Pancreas (tissue), 10 donors: ENCODE data around the gene PIGL. TPM values are rescaled to one million over a fixed set of nuclear protein-coding genes. Genes with fewer than 3 reads are reported as not detected.

Experiments
- ATAC-seq, 4 donors: fragments of 200-7000 bp; cut with Tn5 transposase; one replicate each; pipeline versions ENCODE4 v1.8.0 to v1.9.1; 2020; ENCODE audit warnings: mild to moderate bottlenecking in 4 of 4, moderate library complexity in 4 of 4
- DNase-seq, 6 donors: peaks; one replicate each; pipeline ENCODE4 v3.0.0-alpha.2; 2020
- FAIRE-seq: peaks from 2 replicates; lab custom pipeline; 2012; peaks lifted over from hg19 to GRCh38; lab: Jason Lieb, UNC
- H3K27ac ChIP-seq, 4 donors: fragments of 200-600 bp; sonication (generic); 1 replicate in 3 of 4; 2 replicates in 1 of 4; pipeline versions ENCODE4 v1.5.0 to v1.8.0; 2020
- H3K27me3 ChIP-seq, 4 donors: fragments of 200-600 bp; one replicate each; pipeline ENCODE4 v1.8.0; 2021
- H3K36me3 ChIP-seq, 3 donors: fragments of 200-600 bp; sonication (generic) in 1 of 3; one replicate each; pipeline versions ENCODE4 v1.5.0 to v1.8.0; 2020 to 2021
- H3K4me1 ChIP-seq, 3 donors: fragments of 200-600 bp; one replicate each; pipeline ENCODE4 v1.8.0; 2021
- H3K4me3 ChIP-seq, 4 donors: fragments of 200-600 bp; sonication (generic) in 2 of 4; one replicate each; pipeline versions ENCODE4 v1.5.0 to v1.8.0; 2020 to 2021
- H3K9me3 ChIP-seq, 4 donors: fragments of 200-600 bp; one replicate each; pipeline ENCODE4 v1.8.0; 2021
- CTCF ChIP-seq, 4 donors: fragments of 200-600 bp; sonication (generic) in 3 of 4; IDR thresholded peaks; one replicate each; pipeline versions ENCODE4 v1.5.0 to v1.8.0; 2021; ENCODE audit warnings: antibody characterized with exemption in 4 of 4
- whole genome bisulfite sequencing, 2 donors: extraction: QIAGEN DNeasy Blood & Tissue Kit; methylation state at CpG; one replicate each; pipeline ENCODE4 v1.1.7; 2013; 5-methylcytosine and 5-hydroxymethylcytosine counted together
- intact Hi-C, 3 donors: fragments of 100-400 bp; cut with DNase I; formaldehyde crosslinking; loops; one replicate each; pipeline versions ENCODE4 v1.11.1 to v1.14.2; 2022
- polyA plus RNA-seq, 2 donors: library from polyadenylated mRNA; stranded (reverse); fragments of 200-250 nt; gene quantifications; one replicate each; pipeline ENCODE4 v1.2.3, GENCODE V29; 2013
- total RNA-seq, 6 donors: library from RNA; stranded (reverse); fragmentation: NEBNext Ultra II Directional in 4 of 6; extraction: Animal tissue kit (Norgen Biotek cat#: 25700) in 4 of 6; gene quantifications; one replicate each; pipeline versions ENCODE4 v1.2.1 to v1.2.4, GENCODE V29; 2021 to 2023
- donor health status: healthy with polysubstance abuse.
- donor health status: DM: no; HTN: no; CAD: no; lungs with moderate emphysema.
- donor health status: DM: no; HTN: no; CAD: no.
- donor health status: control.
- donor health status: control.
- donor health status: Bipolar disorder and iron deficiency.
- donor health status: DM: yes; HTN: yes; CAD: no.
- donor health status: DM: no; HTN: no; CAD: no.
- donor health status: DM: no; HTN: no; CAD: no.
- donor health status: DM: yes; HTN: yes; CAD: no.

The PIGL gene
- total and polyA plus RNA-seq, 8 donors, result 11.3 to 27.1 (median 17.0) TPM

DNA sequence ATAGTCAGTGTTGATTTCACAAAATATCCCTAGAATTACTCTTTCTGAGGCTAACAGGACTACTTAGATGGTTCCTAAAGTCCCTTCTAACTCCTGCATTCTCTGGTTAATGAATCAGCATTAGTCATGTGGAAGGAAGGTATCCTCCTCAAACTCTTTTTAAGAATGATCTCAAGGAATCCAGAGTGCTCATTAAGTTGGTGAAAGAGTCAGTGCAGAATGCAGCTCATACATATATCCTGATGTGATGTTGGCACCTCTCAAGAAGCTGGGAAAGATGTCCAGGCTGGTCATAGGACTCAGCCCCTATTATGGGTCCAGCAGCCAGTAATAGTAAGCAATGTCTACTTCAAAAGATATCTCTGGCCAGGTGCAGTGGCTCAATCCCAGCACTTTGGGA lies 65.5 kb downstream of the PIGL start:
- ATAC-seq, result no peak
- H3K4me1 ChIP-seq, result peaks cover 0 to 5% (median 0%) of the 10 kb centered on the region in 3 donors
- H3K27me3 ChIP-seq, result no peaks in the 10 kb centered on the region
- TF ChIP-seq CTCF (IDR thresholded peaks at IDR 0.05), result no peak
- H3K36me3 ChIP-seq, result no peaks in the 10 kb centered on the region
- intact Hi-C loops, result no loop called here
- H3K9me3 ChIP-seq, result no peaks in the 10 kb centered on the region
- no peak for DNase-seq
- H3K27ac ChIP-seq, result no peak overlapping the region
- H3K4me3 ChIP-seq, result no peak overlapping the region
- no peak for FAIRE-seq

GRCh38 chr17:16283705-16284104 lies 66.7 kb downstream of the PIGL start:
- H3K4me1 ChIP-seq, result peaks cover 0 to 8% (median 0%) of the 10 kb centered on the region in 3 donors
- intact Hi-C loops, result no loop called here
- no peak overlapping the region for H3K4me3 ChIP-seq
- WGBS, 2 donors, result 87 to 93% methylated on average over 9 of the region's 9 CpGs
- no peak overlapping the region for H3K27ac ChIP-seq
- DNase-seq (no peak), ATAC-seq (no peak), FAIRE-seq (no peak)
- H3K36me3 ChIP-seq, result no peaks in the 10 kb centered on the region
- no peaks in the 10 kb centered on the region for H3K9me3 ChIP-seq
- no peak for TF ChIP-seq CTCF (IDR thresholded peaks at IDR 0.05)
- no peaks in the 10 kb centered on the region for H3K27me3 ChIP-seq

DNA sequence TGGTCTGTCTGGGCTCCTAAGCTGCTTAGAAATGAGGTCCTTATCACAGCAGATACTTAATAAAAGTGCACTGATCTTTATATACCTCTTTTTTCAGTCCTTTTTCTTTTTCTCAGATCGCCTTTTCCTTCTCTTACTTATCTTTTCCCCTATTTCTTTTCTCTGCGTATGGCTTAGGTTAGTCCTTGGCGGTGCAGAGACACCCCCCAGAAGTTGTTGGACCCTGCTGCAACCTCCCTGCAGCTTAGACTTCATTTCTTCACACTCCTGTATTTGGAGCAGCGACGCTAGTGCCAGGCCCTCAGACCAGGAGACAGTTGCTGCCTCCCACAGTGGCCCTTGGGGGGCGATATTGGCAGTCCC lies 68.6 kb downstream of the PIGL start:
- 61 to 62% methylated on average over 6 of the region's 6 CpGs for WGBS, 2 donors
- Histone ChIP-seq H3K36me3 (no peaks in the 10 kb centered on the region), H3K27me3 (no peaks in the 10 kb centered on the region), H3K9me3 (no peaks in the 10 kb centered on the region), H3K4me1 (peaks cover 0 to 8% (median 0%) of the 10 kb centered on the region in 3 donors), H3K27ac (peak overlapping the region in 3 of 4 donors; percentile 42 to 86 (median 83)), H3K4me3 (peak overlapping the region in 1 of 4 donors; percentile 18)
- intact Hi-C loops, result no loop called here
- ATAC-seq, result no peak
- FAIRE-seq, result no peak
- peak in 1 of 6 donors; percentile 45 for DNase-seq
- TF ChIP-seq CTCF (IDR thresholded peaks at IDR 0.05), result no peak

DNA sequence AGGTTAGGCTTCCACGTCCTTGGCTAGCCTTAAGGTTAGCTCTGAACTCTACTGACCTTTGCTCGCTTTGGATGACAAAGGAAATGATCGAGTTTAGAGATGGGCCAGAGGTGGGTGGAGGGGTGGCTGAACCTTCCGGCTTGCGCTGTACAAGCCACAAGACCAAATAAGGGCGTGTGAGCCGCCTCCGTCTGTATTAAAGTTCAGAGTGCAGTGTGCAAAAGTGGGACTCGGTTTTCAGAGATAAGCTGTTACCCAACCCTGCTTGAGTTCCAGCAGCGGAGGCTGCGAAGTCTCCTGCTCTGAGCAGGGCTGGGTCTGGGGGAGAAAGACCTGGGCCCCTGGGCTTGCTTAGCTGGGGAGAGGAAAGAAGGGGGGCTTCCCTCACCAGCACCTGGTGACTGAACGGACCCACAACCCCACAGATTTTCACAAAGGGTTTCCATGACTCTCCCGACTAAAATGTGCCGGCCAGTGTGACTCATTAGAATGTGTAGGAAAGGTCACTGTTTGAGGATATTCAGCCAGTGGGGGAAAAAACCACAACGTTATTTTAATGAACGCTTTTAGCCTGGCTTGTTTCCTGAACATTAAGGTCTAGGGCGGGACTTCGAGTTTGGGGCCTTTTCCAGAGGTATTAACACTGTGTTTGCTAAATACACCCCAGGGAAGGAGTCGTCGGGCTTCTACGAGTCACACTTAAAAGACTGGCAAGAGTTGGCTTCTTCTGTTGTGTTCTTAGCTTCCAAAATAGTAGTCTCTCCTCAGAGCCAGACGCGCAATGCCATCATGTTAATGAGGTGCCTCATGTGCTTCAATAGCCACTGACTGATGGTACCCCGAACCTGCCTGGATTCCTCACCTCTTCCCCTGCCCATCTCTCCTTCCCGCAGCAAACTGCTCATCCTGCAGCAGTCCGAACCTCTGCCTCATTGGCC lies 69.3 kb downstream of the PIGL start:
- intact Hi-C loops, result no loop called here
- FAIRE-seq (no peak), DNase-seq (peak; percentile 49 to 74 (median 55)), ATAC-seq (peak; percentile 87 to 93 (median 92))
- H3K27me3 ChIP-seq, result no peaks in the 10 kb centered on the region
- H3K36me3 ChIP-seq, result no peaks in the 10 kb centered on the region
- peaks cover 0 to 8% (median 0%) of the 10 kb centered on the region in 3 donors for H3K4me1 ChIP-seq
- H3K27ac ChIP-seq, result peak overlapping the region; percentile 42 to 86 (median 74)
- no peaks in the 10 kb centered on the region for H3K9me3 ChIP-seq
- WGBS, 2 donors, result 45 to 52% methylated on average over 26 of the region's 26 CpGs
- no peak for TF ChIP-seq CTCF (IDR thresholded peaks at IDR 0.05)
- H3K4me3 ChIP-seq, result peak overlapping the region in 1 of 4 donors; percentile 18
